HFFc6 (cell line): Measurements from ENCODE around the gene LSM4. TPM values are rescaled to one million over a fixed set of nuclear protein-coding genes. Genes with fewer than 3 reads are reported as not detected.
A peak's percentile ranks its signal among the peaks of the same experiment; 100 is the strongest.

ENCODE experiments used
- DNase-seq: peaks from one replicate; pipeline ENCODE4 v3.0.0-alpha.2; 2018
- H3K27ac Mint-ChIP-seq: 2 replicates; pipeline ENCODE4 v1.8.0; 2020; ENCODE audit warnings: mild to moderate bottlenecking, mixed read lengths
- H3K27me3 Mint-ChIP-seq: 2 replicates; pipeline ENCODE4 v1.8.0; 2021; ENCODE audit warnings: mild to moderate bottlenecking, moderate library complexity, mixed read lengths; ENCODE audit not compliant: insufficient read depth
- H3K36me3 Mint-ChIP-seq: 2 replicates; pipeline ENCODE4 v1.8.0; 2021; ENCODE audit warnings: low read depth, mixed read lengths
- H3K4me1 Mint-ChIP-seq: 2 replicates; pipeline ENCODE4 v1.8.0; 2020; ENCODE audit warnings: low read depth, mixed read lengths
- H3K4me3 Mint-ChIP-seq: 2 replicates; pipeline ENCODE4 v1.8.0; 2020; ENCODE audit warnings: mild to moderate bottlenecking, moderate library complexity, mixed read lengths
- H3K9me3 Mint-ChIP-seq: 2 replicates; pipeline ENCODE4 v1.8.0; 2020; ENCODE audit warnings: mild to moderate bottlenecking, mixed read lengths
- total RNA-seq, 6 experiments: library from RNA; stranded (reverse); fragmentation: NEBNext Ultra II Directional; extraction: Animal tissue kit (Norgen Biotek cat#: 25700); gene quantifications; 2 replicates in 1 of 6; 3 replicates in 5 of 6; pipeline ENCODE4 v1.2.3, GENCODE V29; 2021
- TF ChIP-seq, protein P1 (sequence below): fragments of 200-600 bp; sonication (generic); IDR thresholded peaks from 2 replicates; pipeline ENCODE4 v1.5.0; 2021; ENCODE audit warnings: antibody characterized with exemption, mild to moderate bottlenecking

The LSM4 gene
- total RNA-seq, 6 experiments from 2014 or later: 175 to 217 (median 202) TPM

DNA sequence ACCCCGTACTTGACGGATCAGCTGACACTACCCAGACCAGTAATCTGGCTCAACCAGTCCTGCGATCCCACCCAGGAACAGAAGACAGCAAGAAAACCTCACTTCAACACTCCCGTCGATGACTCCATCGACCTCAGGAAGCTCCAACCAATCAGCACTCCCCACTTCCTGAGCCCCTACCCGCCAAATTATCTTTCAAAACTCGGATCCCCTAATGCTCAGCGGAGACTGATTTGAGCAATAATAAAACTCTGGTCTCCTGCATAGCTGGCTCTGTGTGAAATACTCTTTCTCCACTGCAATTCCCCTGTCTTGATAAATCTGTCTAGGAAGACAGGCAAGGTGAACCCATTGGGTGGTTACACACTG lies 1.2 kb downstream of the LSM4 start:
- TF ChIP-seq, protein P1, sequence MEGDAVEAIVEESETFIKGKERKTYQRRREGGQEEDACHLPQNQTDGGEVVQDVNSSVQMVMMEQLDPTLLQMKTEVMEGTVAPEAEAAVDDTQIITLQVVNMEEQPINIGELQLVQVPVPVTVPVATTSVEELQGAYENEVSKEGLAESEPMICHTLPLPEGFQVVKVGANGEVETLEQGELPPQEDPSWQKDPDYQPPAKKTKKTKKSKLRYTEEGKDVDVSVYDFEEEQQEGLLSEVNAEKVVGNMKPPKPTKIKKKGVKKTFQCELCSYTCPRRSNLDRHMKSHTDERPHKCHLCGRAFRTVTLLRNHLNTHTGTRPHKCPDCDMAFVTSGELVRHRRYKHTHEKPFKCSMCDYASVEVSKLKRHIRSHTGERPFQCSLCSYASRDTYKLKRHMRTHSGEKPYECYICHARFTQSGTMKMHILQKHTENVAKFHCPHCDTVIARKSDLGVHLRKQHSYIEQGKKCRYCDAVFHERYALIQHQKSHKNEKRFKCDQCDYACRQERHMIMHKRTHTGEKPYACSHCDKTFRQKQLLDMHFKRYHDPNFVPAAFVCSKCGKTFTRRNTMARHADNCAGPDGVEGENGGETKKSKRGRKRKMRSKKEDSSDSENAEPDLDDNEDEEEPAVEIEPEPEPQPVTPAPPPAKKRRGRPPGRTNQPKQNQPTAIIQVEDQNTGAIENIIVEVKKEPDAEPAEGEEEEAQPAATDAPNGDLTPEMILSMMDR: no peak
- H3K27me3 Mint-ChIP-seq: peaks cover 5% of the 10 kb centered on the region

DNA sequence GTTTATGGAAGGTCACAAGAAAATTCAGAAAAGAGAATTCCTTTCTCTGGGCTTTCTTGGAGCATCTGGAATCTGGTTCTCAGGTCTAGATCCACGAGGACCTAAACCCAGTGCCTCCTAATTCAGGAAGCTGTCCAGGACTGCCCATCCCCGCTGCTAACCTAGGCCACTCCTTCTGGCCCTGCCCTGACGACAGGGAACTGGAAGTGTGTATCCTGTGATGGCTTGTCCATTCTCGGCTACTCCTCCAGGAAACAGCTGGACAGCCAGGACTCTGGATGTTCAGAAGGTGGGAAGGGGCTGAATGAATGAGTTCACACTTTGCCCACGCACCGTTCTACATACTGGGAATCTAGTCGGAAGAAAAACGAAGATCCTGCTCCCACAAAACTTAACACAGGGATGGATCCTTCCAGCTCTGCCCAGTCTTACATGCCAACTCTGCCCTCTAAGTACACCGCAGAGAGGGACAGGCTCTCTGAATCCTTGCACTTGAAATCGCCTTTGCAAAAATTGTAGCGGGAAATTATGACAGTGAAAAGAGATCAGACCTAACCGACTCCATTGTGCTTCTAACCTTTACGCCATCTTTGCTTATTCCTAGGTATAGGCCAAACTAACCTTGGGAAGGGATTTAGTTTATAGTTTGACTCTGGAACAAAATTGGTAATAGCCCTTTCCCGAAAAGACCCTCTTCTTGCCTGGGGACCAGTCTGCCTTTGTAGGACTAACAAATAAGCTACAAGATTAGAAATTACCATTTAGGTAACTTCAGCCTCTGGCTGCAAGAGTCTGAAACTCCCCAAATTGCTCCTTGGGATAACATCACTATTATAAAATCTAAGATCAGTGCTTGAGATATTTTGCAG lies 1.8 kb downstream of the LSM4 start:
- peak overlapping the region; percentile 98 for H3K27ac Mint-ChIP-seq
- peaks cover 35% of the 10 kb centered on the region for H3K4me1 Mint-ChIP-seq
- peak overlapping the region; percentile 94 for H3K4me3 Mint-ChIP-seq
- H3K9me3 Mint-ChIP-seq: no peaks in the 10 kb centered on the region
- TF ChIP-seq, protein P1: no peak
- H3K27me3 Mint-ChIP-seq: peaks cover 5% of the 10 kb centered on the region
- H3K36me3 Mint-ChIP-seq: no peaks in the 10 kb centered on the region
- DNase-seq: no peak

More for the DNA sequence above, 1.2 kb downstream of the LSM4 start:
- DNase-seq: no peak
- Mint-ChIP-seq H3K9me3 (no peaks in the 10 kb centered on the region), H3K4me3 (peak overlapping the region; percentile 94), H3K36me3 (no peaks in the 10 kb centered on the region), H3K27ac (peak overlapping the region; percentile 98), H3K4me1 (peaks cover 35% of the 10 kb centered on the region)

DNA sequence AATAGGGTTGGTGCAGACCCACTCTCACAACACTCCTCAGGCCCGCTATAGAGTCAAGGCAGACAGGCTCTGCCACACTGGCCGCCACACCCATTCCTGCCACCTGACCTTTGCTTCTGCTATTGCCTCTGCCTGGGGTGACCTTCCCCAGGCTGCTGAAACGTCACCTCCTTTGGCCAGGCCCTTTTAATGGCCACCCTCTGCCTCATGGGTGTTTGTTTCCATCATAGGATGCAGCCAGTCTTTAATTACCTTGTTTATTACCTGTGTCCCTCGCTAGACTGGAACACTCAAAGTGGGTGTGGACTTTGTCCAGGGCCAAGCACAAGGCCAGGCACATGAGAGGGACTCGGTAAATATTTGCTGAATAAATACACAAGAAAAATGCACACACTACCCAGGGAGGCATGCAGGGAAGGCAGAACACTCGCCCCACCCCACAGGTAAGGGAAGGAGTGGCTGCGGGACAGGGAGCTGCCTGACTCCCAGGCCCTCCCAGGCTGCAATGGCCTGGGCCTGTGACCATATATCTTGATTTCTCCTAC lies 3.2 kb downstream of the LSM4 start:
- peaks cover 35% of the 10 kb centered on the region for H3K4me1 Mint-ChIP-seq
- DNase-seq: no peak
- H3K27me3 Mint-ChIP-seq: peaks cover 5% of the 10 kb centered on the region
- TF ChIP-seq, protein P1: no peak
- no peaks in the 10 kb centered on the region for H3K36me3 Mint-ChIP-seq
- H3K27ac Mint-ChIP-seq: peak overlapping the region; percentile 53
- no peak overlapping the region for H3K4me3 Mint-ChIP-seq
- H3K9me3 Mint-ChIP-seq: no peaks in the 10 kb centered on the region

DNA sequence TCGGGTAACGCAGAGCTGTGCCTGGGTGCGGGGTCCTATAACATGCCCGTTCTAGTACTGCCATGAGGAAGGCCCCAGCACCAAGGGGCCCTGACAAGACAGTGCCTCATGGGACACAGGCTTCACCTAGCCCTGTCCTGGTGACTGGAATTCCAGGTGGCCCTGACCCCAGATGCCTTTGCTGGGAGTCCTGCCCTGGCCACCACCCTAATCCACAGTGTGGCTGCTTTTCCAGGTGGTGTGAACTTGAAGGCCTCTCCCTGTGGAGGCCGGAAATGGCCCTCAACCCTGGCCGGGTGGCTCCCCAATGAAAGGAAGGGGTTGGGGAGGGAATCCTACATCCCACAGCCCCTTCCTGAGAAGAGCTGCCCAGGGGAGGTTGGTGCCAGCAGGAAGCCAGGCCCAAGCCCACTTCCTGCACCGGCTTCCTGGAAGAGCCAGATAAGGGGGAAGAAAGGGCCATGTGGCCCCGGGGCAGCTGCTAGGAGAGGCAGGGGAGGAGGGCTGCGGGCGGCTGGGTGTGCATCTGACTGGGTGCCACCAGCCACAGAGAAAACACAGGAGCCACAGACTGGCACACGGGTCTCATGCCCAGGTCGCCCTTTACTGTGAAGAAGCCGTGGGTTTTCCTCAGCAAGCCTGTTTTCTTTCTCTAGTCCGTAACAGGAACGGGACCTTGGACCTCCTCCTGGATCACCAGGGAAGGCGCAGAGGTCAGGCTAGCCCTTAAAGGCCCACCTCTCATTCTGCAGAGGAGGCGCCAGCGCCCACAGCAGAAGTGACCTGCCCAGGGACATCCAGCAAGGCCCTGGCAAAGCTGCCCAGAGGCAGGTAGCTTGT lies 4.7 kb downstream of the LSM4 start:
- no peak for DNase-seq
- peak overlapping the region; percentile 36 for H3K27ac Mint-ChIP-seq
- no peak overlapping the region for H3K4me3 Mint-ChIP-seq
- H3K27me3 Mint-ChIP-seq: peaks cover 2% of the 10 kb centered on the region
- H3K4me1 Mint-ChIP-seq: peaks cover 21% of the 10 kb centered on the region
- no peaks in the 10 kb centered on the region for H3K9me3 Mint-ChIP-seq
- TF ChIP-seq, protein P1: no peak
- no peaks in the 10 kb centered on the region for H3K36me3 Mint-ChIP-seq

DNA sequence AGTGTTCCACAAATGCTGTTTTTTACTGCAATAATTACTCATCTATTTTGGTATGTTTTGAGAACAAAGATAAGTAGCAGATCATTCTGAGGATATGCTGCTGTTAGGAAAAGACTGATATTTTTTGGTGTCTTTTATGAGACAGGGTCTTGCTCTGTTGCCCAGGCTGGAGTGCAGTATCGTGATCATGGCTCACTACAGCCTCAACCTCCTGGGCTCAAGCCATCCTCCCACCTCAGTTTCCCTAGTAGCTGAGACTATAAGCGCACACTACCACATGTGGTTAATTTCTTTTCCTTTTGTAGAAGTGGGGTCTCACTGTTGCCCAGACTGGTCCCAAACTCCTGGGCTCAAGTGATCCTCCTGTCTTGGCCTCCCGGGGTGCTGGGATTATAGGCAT lies 9.5 kb downstream of the LSM4 start:
- Mint-ChIP-seq H3K27ac (no peak overlapping the region), H3K27me3 (no peaks in the 10 kb centered on the region; the same call in none of the 2 replicates), H3K4me1 (no peaks in the 10 kb centered on the region), H3K4me3 (no peak overlapping the region), H3K9me3 (no peaks in the 10 kb centered on the region), H3K36me3 (no peaks in the 10 kb centered on the region; the same call in 1 of the 2 replicates)
- DNase-seq: no peak
- TF ChIP-seq, protein P1: no peak
